Tibial artery (tissue), 4 donors: ENCODE results near the gene ALAD.

ENCODE experiments used
- DNase-seq, 2 donors: peaks; one replicate each; pipeline ENCODE4 v3.0.0-alpha.2; 2019
- H3K27ac ChIP-seq, 2 donors: fragments of 200-600 bp; sonication (generic) in 1 of 2; 1 replicate in 1 of 2; 2 replicates in 1 of 2; pipeline ENCODE4 v1.5.1; 2018 to 2019; ENCODE audit warnings: mild to moderate bottlenecking in 1 of 2
- H3K27me3 ChIP-seq, 2 donors: fragments of 200-600 bp; sonication (generic) in 1 of 2; one replicate each; pipeline versions ENCODE4 v1.5.1 to v1.6.0; 2016 to 2019
- H3K36me3 ChIP-seq, 3 donors: fragments of 200-600 bp; sonication (generic) in 2 of 3; one replicate each; pipeline ENCODE4 v1.5.1; 2016 to 2019; ENCODE audit warnings: mild to moderate bottlenecking in 2 of 3
- H3K4me1 ChIP-seq, 4 donors: fragments of 200-600 bp; sonication (generic) in 2 of 4; 1 replicate in 3 of 4; 2 replicates in 1 of 4; pipeline ENCODE4 v1.5.1; 2016 to 2019
- H3K4me3 ChIP-seq, 2 donors: fragments of 200-600 bp; sonication (generic) in 1 of 2; 1 replicate in 1 of 2; 2 replicates in 1 of 2; pipeline ENCODE4 v1.5.1; 2018 to 2019; ENCODE audit warnings: mild to moderate bottlenecking in 2 of 2
- H3K9me3 ChIP-seq, 3 donors: fragments of 200-600 bp; sonication (generic) in 1 of 3; one replicate each; pipeline ENCODE4 v1.5.1; 2016 to 2019
- CTCF ChIP-seq, 2 experiments: fragments of 200-600 bp in 1 of 2; fragments of 450-650 bp in 1 of 2; IDR thresholded peaks; one replicate each; pipeline ENCODE4 v1.5.1; 2017 to 2019; ENCODE audit warnings: antibody characterized with exemption in 2 of 2, mild to moderate bottlenecking in 1 of 2, moderate library complexity in 1 of 2
- intact Hi-C: fragments of 100-400 bp; cut with DNase I; formaldehyde crosslinking; loops from one replicate; pipeline ENCODE4 v1.15.0; 2023; ENCODE audit warnings: low total_unique reads

Gene ALAD

GRCh38 chr9:113352006-113352405 is 49.1 kb downstream of the ALAD start:
- Histone ChIP-seq H3K36me3 (no peaks in the 10 kb centered on the region), H3K4me1 (peaks cover 0 to 15% (median 11%) of the 10 kb centered on the region in 4 donors), H3K9me3 (no peaks in the 10 kb centered on the region), H3K27ac (no peak overlapping the region), H3K27me3 (peaks cover 0 to 5% of the 10 kb centered on the region in 2 donors), H3K4me3 (no peak overlapping the region)
- TF ChIP-seq CTCF (IDR thresholded peaks at IDR 0.05), result no peak
- no peak for DNase-seq
- intact Hi-C loops, result loop anchor here (5.0 kb wide), 1 partner anchor 240 kb away; no protein-coding TSS in a partner anchor

GRCh38 chr9:113350937-113351336 is 50.1 kb downstream of the ALAD start:
- intact Hi-C loops, result loop anchor here (5.0 kb wide), 1 partner anchor 239 kb away; no protein-coding TSS in a partner anchor
- peaks cover 0 to 15% (median 11%) of the 10 kb centered on the region in 4 donors for H3K4me1 ChIP-seq
- no peaks in the 10 kb centered on the region for H3K27me3 ChIP-seq
- H3K4me3 ChIP-seq, result no peak overlapping the region
- H3K9me3 ChIP-seq, result no peaks in the 10 kb centered on the region
- no peak for DNase-seq
- H3K36me3 ChIP-seq, result no peaks in the 10 kb centered on the region
- H3K27ac ChIP-seq, result no peak overlapping the region
- no peak for TF ChIP-seq CTCF (IDR thresholded peaks at IDR 0.05)

GRCh38 chr9:113350107-113350661 is 50.9 kb downstream of the ALAD start:
- Histone ChIP-seq H3K4me1 (peaks cover 0 to 15% (median 11%) of the 10 kb centered on the region in 4 donors), H3K4me3 (peak overlapping the region; percentile 47 to 60)
- TF ChIP-seq CTCF (IDR thresholded peaks at IDR 0.05), result no peak

GRCh38 chr9:113349445-113350094 is 51.5 kb downstream of the ALAD start, which contains the start of gene BSPRY:
Gene BSPRY, plus strand, starts transcription at chr9:113349541. Its CDS starts 39 bp downstream, at chr9:113349580.
- Histone ChIP-seq H3K4me1 (peaks cover 0 to 15% (median 11%) of the 10 kb centered on the region in 4 donors), H3K4me3 (peak within 1 kb of the TSS; percentile 47 to 60), H3K9me3 (no peaks in the 10 kb centered on the region), H3K36me3 (no peaks in the 10 kb centered on the region), H3K27ac (peak within 1 kb of the TSS in 1 of 2 donors; percentile 17), H3K27me3 (no peaks in the 10 kb centered on the region)
- intact Hi-C loops, result loop anchor here (5.0 kb wide), 1 partner anchor 237 kb away; no protein-coding TSS in a partner anchor
- no peak for TF ChIP-seq CTCF (IDR thresholded peaks at IDR 0.05)
- DNase-seq, result no peak

More at GRCh38 chr9:113350107-113350661, 50.9 kb downstream of the ALAD start:
- H3K9me3 ChIP-seq, result no peaks in the 10 kb centered on the region
- H3K27me3 ChIP-seq, result no peaks in the 10 kb centered on the region
- DNase-seq, result no peak
- no peaks in the 10 kb centered on the region for H3K36me3 ChIP-seq
- no peak overlapping the region for H3K27ac ChIP-seq
- intact Hi-C loops, result loop anchor here (5.0 kb wide), 1 partner anchor 238 kb away; no protein-coding TSS in a partner anchor

- no peak for DNase-seq
- H3K9me3 ChIP-seq, result no peaks in the 10 kb centered on the region
- peak overlapping the region; percentile 47 to 60 for H3K4me3 ChIP-seq
- no peaks in the 10 kb centered on the region for H3K36me3 ChIP-seq
- intact Hi-C loops, result no loop called here
- no peak overlapping the region for H3K27ac ChIP-seq
- no peak for TF ChIP-seq CTCF (IDR thresholded peaks at IDR 0.05)
- peaks cover 0 to 21% (median 12%) of the 10 kb centered on the region in 4 donors for H3K4me1 ChIP-seq
- H3K27me3 ChIP-seq, result no peaks in the 10 kb centered on the region
Measured at GRCh38 chr9:113349066-113349444, 52.0 kb downstream of the ALAD start.
